Endothelial cell of umbilical vein (primary cell): ENCODE data around the gene ALOX5AP.

ENCODE experiments used
- CTCF ChIP-seq, 2 donors: IDR thresholded peaks; 1 replicate in 1 of 2; 2 replicates in 1 of 2; pipeline ENCODE4 v1.5.1; 2011; ENCODE audit warnings: low read length in 2 of 2, mild to moderate bottlenecking in 2 of 2, moderate library complexity in 2 of 2, control low read depth in 1 of 2, inconsistent platforms in 1 of 2, low read depth in 1 of 2; ENCODE audit not compliant: insufficient read depth in 1 of 2; ENCODE audit errors: extremely low read depth in 1 of 2
- EZH2 ChIP-seq: IDR thresholded peaks from 2 replicates; pipeline ENCODE4 v1.6.1; 2012; ENCODE audit warnings: borderline replicate concordance, low read depth, mild to moderate bottlenecking, moderate library complexity, low read length, inconsistent platforms; ENCODE audit not compliant: severe bottlenecking
- FOS ChIP-seq: IDR thresholded peaks from 2 replicates; pipeline ENCODE4 v1.6.1; 2011; ENCODE audit warnings: mild to moderate bottlenecking, low read length, moderate library complexity, borderline replicate concordance; ENCODE audit not compliant: insufficient read depth
- GATA2 ChIP-seq: IDR thresholded peaks from 2 replicates; pipeline ENCODE4 v1.7.0; 2011; ENCODE audit warnings: low read depth, mild to moderate bottlenecking, moderate library complexity, mixed read lengths, low read length; ENCODE audit not compliant: insufficient read length, insufficient read depth
- JUN ChIP-seq: IDR thresholded peaks from 2 replicates; pipeline ENCODE4 v1.6.1; 2011; ENCODE audit warnings: borderline replicate concordance, low read depth; ENCODE audit not compliant: insufficient read length, insufficient read depth
- MAX ChIP-seq: IDR thresholded peaks from 2 replicates; pipeline ENCODE4 v1.6.1; 2011; ENCODE audit not compliant: insufficient read depth, insufficient read length
- MYC ChIP-seq: IDR thresholded peaks from one replicate; pipeline ENCODE4 v1.6.1; 2011; ENCODE audit warnings: mild to moderate bottlenecking, low read depth, low read length
- POLR2A ChIP-seq: IDR thresholded peaks from 2 replicates; pipeline ENCODE4 v1.6.1; 2012; ENCODE audit warnings: low read depth, mild to moderate bottlenecking, control low read depth, low read length
- POLR2AphosphoS5 ChIP-seq: IDR thresholded peaks from 2 replicates; pipeline ENCODE4 v1.6.1; 2012; ENCODE audit warnings: low read depth, mild to moderate bottlenecking, control low read depth, low read length, moderate library complexity; ENCODE audit not compliant: insufficient read depth

GRCh38 chr13:30805603-30806011 lies 70.3 kb downstream of the ALOX5AP start:
- TF ChIP-seq POLR2AphosphoS5 (no peak), MAX (no peak), CTCF (IDR thresholded peaks at IDR 0.05; ENCODE audit: extremely low read depth in 1 of 2, insufficient read depth in 1 of 2, low read depth in 1 of 2, low read length in 2 of 2) (no peak), POLR2A (no peak), EZH2 (no peak), JUN (no peak), MYC (no peak), GATA2 (no peak), FOS (no peak)
